Right lobe of liver (tissue), 4 donors: ENCODE data around the gene NID2.

Experiments used
- POLR2A ChIP-seq: fragments of 450-650 bp; IDR thresholded peaks from one replicate; pipeline ENCODE4 v1.6.1; 2017; ENCODE audit warnings: antibody characterized with exemption, mild to moderate bottlenecking
- TF ChIP-seq, protein P1 (sequence below), 4 donors: fragments of 200-600 bp in 3 of 4; fragments of 450-650 bp in 1 of 4; IDR thresholded peaks; one replicate each; pipeline versions ENCODE4 v1.5.1 to v1.8.0; 2016 to 2022; ENCODE audit warnings: antibody characterized with exemption in 4 of 4, mild to moderate bottlenecking in 2 of 4
- donor health status: DM: no; HTN: no; CAD: no.
- donor health status: DM: no; HTN: no; CAD: no.
- donor health status: DM: no; HTN: yes; CAD: no.

- no peak for TF ChIP-seq POLR2A
- TF ChIP-seq, protein P1, sequence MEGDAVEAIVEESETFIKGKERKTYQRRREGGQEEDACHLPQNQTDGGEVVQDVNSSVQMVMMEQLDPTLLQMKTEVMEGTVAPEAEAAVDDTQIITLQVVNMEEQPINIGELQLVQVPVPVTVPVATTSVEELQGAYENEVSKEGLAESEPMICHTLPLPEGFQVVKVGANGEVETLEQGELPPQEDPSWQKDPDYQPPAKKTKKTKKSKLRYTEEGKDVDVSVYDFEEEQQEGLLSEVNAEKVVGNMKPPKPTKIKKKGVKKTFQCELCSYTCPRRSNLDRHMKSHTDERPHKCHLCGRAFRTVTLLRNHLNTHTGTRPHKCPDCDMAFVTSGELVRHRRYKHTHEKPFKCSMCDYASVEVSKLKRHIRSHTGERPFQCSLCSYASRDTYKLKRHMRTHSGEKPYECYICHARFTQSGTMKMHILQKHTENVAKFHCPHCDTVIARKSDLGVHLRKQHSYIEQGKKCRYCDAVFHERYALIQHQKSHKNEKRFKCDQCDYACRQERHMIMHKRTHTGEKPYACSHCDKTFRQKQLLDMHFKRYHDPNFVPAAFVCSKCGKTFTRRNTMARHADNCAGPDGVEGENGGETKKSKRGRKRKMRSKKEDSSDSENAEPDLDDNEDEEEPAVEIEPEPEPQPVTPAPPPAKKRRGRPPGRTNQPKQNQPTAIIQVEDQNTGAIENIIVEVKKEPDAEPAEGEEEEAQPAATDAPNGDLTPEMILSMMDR (IDR thresholded peaks at IDR 0.05), result no peak
Measured at GRCh38 chr14:52079239-52079959, 10.5 kb upstream of the NID2 start.
